GM21381 (cell line): Measurements from ENCODE around the gene RRP9.
A peak's percentile ranks its signal among the peaks of the same experiment; 100 is the strongest.
"Not testable (repeated sequence)": the region's sequence is repeated elsewhere in the genome, so short reads cannot be mapped to it uniquely, and the experiment has no call there.

Experiments used
- ATAC-seq: cut with Tn5 transposase; IDR thresholded peaks from one replicate; pipeline ENCODE4 v1.9.1; 2021; ENCODE audit warnings: mild to moderate bottlenecking, moderate library complexity; ENCODE audit not compliant: unreplicated experiment

RRP9 gene

GRCh38 chr3:51942603-51943450 lies 1.1 kb upstream of the RRP9 start:
- ATAC-seq = peak; percentile 24

DNA sequence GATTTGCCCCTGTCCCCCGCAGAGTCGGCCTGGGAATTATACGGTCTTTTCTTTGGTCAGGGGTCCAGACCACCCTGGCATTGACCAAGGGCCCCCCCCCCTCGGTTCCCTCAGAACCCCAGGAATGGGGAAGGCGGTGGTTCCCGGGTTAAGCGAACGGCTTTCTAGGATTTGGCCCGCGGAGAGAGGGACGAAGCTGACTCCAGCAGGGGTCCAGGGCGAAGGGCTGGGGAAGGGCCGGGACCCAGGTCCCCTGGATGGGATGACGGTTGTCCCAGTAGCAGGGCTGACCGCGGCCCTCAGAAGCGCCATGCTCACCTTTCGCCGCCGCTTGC lies 274 bp downstream of the RRP9 start:
- ATAC-seq = no peak

GRCh38 chr3:51940648-51941462 lies 849 bp downstream of the RRP9 start:
- no peak for ATAC-seq

DNA sequence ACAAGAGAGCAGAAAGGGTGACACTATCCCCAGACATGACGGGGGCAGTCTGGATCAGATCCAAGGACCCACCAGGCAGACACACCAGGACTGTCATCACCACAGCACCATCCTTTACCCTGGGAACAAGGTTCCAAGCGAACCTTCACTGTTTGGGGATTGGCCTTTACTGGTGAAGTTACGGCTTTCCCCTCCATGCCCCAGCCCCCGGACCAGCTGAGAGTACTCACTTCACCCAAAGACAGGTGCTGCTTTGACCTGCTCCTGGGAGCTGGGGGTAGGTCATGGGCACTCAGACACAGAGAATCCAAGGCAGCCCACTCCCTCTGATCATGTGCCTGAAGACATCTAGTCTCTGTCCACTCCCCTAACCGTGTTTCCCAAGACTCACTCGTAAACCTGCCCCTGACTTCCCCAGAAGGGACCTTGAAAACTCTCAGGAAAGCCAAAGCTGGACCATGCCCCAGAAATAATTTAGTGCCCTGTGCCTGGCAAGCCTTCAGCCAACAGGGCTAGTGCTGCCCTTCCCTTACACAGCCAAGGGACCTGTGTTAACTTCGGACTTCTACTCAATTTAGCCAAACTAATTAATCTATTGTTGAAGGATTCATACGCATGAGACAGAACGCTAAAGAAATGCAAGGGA lies 2.8 kb downstream of the RRP9 start:
- ATAC-seq = no peak

DNA sequence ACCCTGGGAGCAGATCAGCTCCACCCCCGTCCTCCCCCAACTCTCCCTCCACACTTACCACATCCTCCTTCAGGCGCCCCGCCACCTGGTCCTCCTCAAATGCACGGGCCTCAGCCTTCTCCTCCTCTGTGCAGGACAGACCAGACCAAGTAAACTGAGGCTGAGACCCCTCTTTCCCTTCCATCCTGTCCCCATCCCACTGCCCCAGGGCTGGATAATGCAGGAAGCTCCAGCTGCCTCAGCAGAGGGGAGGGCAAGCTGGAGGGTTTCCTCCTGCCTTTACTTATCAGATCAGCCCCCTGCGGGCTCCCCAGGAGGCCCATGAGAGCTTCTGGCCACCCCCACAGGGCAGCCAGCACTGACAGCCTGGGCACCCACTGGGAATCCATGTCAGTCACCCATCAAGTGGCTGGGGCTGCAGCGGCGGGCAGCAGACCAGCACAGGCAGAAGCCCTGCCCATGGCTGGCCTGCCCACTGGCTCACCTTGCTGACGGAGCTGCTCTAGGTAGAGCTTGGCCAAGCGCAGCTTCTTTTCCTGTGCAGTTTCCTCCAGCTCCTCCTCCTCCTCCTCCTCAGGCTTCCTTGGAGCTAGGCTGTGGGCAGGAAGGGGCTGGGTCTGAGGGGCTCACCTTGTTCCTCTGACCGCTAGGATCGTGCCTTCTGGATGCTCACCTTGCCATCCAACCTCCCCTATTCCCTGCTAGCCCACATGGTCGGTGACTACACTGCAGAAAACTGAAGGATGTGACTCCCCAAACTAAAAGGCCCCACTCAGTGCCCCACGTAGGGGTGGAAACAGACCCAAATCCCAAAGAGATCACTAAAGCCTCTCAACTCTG lies 3.9 kb downstream of the RRP9 start:
- ATAC-seq = no peak

- ATAC-seq = no peak
Observed at GRCh38 chr3:51937014-51937413, 4.7 kb downstream of the RRP9 start.

DNA sequence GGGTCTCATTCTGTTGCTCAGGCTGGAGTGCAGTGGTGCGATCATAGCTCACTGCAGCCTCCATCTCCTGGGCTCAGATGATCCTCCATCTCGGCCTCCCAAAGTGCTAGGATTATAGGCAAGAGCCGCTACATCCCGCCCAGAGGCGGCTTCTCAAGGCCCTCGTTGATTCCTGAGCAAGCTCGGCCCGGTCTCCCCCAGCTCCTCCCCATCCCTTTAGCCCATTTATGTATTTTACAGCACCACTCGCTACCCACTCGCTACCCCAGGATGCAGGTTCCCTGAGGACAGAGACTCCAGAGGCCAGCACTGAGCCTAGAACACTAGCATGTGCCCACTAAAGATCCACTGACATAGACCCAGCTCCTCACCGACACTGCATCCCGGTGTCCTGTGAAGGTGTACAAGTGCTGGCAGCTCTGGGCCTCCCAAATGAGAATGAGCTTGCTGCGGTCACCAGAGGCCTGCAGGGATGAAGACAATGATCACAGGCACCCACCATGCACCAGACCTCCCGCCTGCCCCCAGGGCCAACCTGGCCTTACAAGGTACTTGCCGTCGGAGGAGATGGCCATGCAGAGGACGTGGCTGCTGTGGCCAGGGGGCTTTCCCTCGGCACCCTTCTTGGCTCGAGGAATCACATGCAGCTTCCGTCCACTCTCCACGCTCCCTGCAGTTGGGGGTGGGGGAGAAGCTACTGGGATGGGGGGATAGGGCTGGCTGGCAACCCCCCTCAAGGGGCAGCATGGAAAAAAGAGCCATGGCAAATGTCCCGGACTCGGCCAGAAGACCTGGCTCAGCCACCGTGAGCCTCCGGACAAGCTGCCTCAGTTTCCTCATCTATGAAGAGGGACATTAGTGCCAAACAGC lies 5.6 kb downstream of the RRP9 start:
- no peak for ATAC-seq

DNA sequence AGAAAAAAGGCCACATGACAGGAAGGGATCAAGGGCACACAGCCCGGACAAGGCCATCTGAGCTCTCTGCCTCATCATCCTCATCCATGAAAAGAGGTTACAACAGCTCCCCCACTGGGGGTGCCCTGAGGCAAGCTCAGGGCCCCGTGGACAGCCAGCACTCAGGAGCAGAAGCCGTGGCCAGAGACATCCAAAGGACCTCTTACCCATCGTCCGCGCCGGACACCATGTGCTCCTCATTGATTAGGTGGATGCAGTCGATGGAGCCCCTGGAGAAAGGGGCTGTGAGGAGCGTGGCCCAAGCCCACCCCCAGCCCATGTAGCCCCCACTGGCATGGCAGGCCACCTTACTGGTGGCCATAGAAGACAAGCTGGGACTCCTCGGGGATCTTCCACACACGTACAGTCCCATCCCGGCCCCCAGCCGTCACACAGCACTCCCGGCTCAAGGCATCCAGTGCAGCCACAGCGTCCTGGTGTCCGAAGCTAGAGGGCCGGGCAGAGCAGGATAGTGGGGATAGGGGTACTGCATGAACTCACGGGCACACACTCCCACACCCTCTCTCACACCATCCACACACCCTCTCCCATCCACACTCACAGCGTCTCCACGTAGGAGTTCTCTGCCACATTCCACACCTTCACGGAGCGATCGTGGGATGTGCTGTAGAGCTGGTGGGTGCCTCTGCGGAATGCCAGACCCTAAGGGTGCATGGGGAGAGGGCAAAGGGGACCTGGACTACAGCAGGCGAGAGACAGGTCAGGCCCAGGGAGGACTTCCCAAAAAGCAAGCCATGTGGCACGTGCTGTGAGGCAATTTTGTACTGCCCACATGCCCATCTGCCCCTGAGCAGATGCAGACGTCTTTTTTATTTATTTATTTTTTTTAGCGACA lies 6.5 kb downstream of the RRP9 start:
- ATAC-seq = no peak

GRCh38 chr3:51934139-51934850 lies 7.4 kb downstream of the RRP9 start:
- no peak for ATAC-seq

GRCh38 chr3:51933471-51934138 lies 8.1 kb downstream of the RRP9 start:
- no peak for ATAC-seq

DNA sequence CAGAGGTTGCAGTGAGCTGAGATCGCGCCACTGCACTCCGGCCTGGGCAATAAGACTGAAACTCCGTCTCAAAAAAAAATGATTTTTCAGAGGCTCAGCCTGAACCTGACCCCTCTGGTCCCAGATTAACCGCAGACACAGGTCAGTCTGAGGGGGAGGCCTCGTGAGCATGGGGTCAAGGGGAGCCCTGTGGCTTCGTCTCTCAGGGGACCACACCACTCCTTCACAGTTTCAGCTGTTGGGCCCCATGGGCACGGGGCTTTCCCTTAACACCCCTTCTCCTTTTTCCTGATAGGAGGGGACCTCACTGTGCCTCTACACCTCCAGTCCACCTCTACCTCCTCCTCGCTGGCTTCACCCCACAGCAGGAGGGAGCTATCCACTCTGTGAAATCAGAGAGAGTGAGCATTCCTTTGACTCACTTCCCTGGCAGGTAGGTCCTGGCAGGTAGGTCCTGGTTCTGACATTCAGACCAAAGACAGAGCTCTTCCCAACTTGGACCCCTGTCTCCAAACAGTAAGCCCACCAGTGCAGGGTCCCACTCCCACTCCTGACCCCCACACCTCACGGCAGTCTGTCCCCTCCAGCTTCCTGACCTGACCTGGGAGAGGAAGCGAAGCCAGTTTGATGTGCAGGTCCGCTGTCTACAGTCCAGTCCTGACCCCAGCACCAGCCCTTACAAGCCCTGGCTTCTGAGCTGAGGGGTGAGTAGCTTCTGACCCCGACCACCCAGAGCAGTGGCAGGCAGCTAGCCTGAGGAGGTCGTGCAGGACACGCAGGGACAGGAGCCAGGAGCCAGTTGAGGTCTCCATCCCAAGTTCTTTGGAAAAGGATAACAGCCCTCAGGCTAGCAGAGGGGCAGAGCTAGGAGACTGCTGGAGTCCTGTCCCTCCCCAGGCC lies 9.0 kb downstream of the RRP9 start:
- ATAC-seq = no peak

- no peak for ATAC-seq
Observed at GRCh38 chr3:51931756-51932155, 9.9 kb downstream of the RRP9 start.

DNA sequence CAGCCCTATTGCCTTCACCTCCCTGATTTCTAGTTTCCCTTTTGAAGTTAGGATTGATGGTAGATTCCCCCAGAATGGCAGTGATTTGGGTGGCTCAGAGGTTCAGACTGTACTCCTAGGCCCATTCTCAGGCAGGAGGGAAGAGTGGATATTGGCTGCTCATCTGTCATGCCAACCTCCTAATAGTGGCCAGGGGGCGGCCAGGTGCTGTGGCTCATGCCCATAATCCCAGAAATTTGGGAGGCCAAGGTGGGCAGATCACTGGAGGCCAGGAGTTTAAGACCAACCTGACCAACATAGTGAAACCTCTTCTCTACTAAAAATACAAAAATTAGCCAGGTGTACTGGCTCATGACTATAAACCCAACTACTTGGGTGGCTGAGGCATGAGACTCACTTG lies 11.3 kb downstream of the RRP9 start:
- ATAC-seq = no peak

- ATAC-seq = no peak
Observed at GRCh38 chr3:51929420-51930003, 12.2 kb downstream of the RRP9 start.

GRCh38 chr3:51928981-51929380 lies 12.7 kb downstream of the RRP9 start:
- not testable (repeated sequence) for ATAC-seq

- ATAC-seq = no peak
Observed at GRCh38 chr3:51928438-51928837, 13.3 kb downstream of the RRP9 start.
